HepG2 (cell line): ENCODE results near the gene TTPAL. TPM values are rescaled to one million over a fixed set of nuclear protein-coding genes. Genes with fewer than 3 reads are reported as not detected.

Source experiments
- ARNT2 ChIP-seq: sonication (generic); formaldehyde crosslinking; IDR thresholded peaks from 2 replicates; pipeline ENCODE4 v1.8.0; 2022; ENCODE audit warnings: mild to moderate bottlenecking, low read depth, missing genetic modification reagents, moderate library complexity
- ATAD3A ChIP-seq: sonication (generic); formaldehyde crosslinking; IDR thresholded peaks from 2 replicates; pipeline ENCODE4 v1.4.0; 2020; ENCODE audit warnings: missing genetic modification reagents
- DNMT3B ChIP-seq: conservative IDR thresholded peaks from 2 replicates; pipeline ENCODE4 v1.6.1; 2016; ENCODE audit warnings: missing biosample characterization, control low read depth
- MED8 ChIP-seq: sonication (generic); formaldehyde crosslinking; IDR thresholded peaks from 2 replicates; pipeline ENCODE4 v1.8.1; 2023; ENCODE audit warnings: mild to moderate bottlenecking, missing genetic modification reagents; ENCODE audit not compliant: insufficient replicate concordance
- MXD4 ChIP-seq: IDR thresholded peaks from 2 replicates; pipeline ENCODE4 v1.6.1; 2016; ENCODE audit warnings: mild to moderate bottlenecking, missing biosample characterization, missing genetic modification reagents
- NFATC3 ChIP-seq: sonication (generic); formaldehyde crosslinking; IDR thresholded peaks from 2 replicates; pipeline ENCODE4 v1.5.1; 2020; ENCODE audit warnings: mild to moderate bottlenecking, missing genetic modification reagents
- REXO4 ChIP-seq: sonication (generic); formaldehyde crosslinking; IDR thresholded peaks from 2 replicates; pipeline ENCODE4 v1.8.0; 2022; ENCODE audit warnings: missing genetic modification reagents, mild to moderate bottlenecking, borderline replicate concordance
- RFX5 ChIP-seq: IDR thresholded peaks from 2 replicates; pipeline ENCODE4 v1.6.1; 2011; ENCODE audit warnings: low read depth, low read length, improper control_type of control experiment
- SIX4 ChIP-seq: sonication (generic); formaldehyde crosslinking; IDR thresholded peaks from 2 replicates; pipeline ENCODE4 v1.4.0; 2020; ENCODE audit warnings: missing genetic modification reagents
- TBX3 ChIP-seq: fragments of 450-650 bp; IDR thresholded peaks from 2 replicates; pipeline ENCODE4 v1.6.1; 2017; ENCODE audit warnings: antibody characterized with exemption, mild to moderate bottlenecking, inconsistent platforms, borderline replicate concordance
- TP53 ChIP-seq: sonication (generic); formaldehyde crosslinking; conservative IDR thresholded peaks from 2 replicates; pipeline ENCODE4 v1.4.0; 2020; ENCODE audit warnings: missing genetic modification reagents
- ZFP62 ChIP-seq: sonication (generic); formaldehyde crosslinking; IDR thresholded peaks from 2 replicates; pipeline ENCODE4 v1.4.0; 2020; ENCODE audit warnings: missing genetic modification reagents
- ZFP90 ChIP-seq: sonication (generic); formaldehyde crosslinking; IDR thresholded peaks from 2 replicates; pipeline ENCODE4 v1.8.0; 2022; ENCODE audit warnings: missing genetic modification reagents, mild to moderate bottlenecking, inconsistent platforms, borderline replicate concordance
- ZNF10 ChIP-seq: sonication (generic); formaldehyde crosslinking; IDR thresholded peaks from 2 replicates; pipeline ENCODE4 v1.4.0; 2020; ENCODE audit warnings: mild to moderate bottlenecking, low read depth, missing genetic modification reagents, borderline replicate concordance
- ZNF230 ChIP-seq: sonication (generic); formaldehyde crosslinking; IDR thresholded peaks from 2 replicates; pipeline ENCODE4 v1.4.0; 2020; ENCODE audit warnings: mild to moderate bottlenecking, missing genetic modification reagents
- ZNF44 ChIP-seq: sonication (generic); formaldehyde crosslinking; IDR thresholded peaks from 2 replicates; pipeline ENCODE4 v1.5.1; 2020; ENCODE audit warnings: mild to moderate bottlenecking, missing genetic modification reagents
- ZNF550 ChIP-seq: sonication (generic); formaldehyde crosslinking; IDR thresholded peaks from 2 replicates; pipeline ENCODE4 v1.4.0; 2020; ENCODE audit warnings: mild to moderate bottlenecking, missing genetic modification reagents, borderline replicate concordance
- ZNF615 ChIP-seq: sonication (generic); formaldehyde crosslinking; IDR thresholded peaks from 2 replicates; pipeline ENCODE4 v1.5.0; 2020; ENCODE audit warnings: mild to moderate bottlenecking, missing genetic modification reagents, borderline replicate concordance
- ZNF672 ChIP-seq: sonication (generic); formaldehyde crosslinking; IDR thresholded peaks from 2 replicates; pipeline ENCODE4 v1.8.1; 2022; ENCODE audit warnings: missing genetic modification reagents
- ZNF775 ChIP-seq: sonication (generic); formaldehyde crosslinking; IDR thresholded peaks from 2 replicates; pipeline ENCODE4 v1.4.0; 2020; ENCODE audit warnings: missing genetic modification reagents, mild to moderate bottlenecking, moderate library complexity, borderline replicate concordance
- polyA plus RNA-seq, 8 experiments: library from polyadenylated mRNA; depleted of rRNA in 3 of 8; stranded (reverse) in 7 of 8; unstranded in 1 of 8; fragments of >200 nt; fragmentation: Illumina TruSeq in 4 of 8; extraction: Trizol in 4 of 8; gene quantifications; 2 replicates each; pipeline versions ENCODE4 v1.2.1 to v1.2.3, GENCODE V29; 2011 to 2016; ENCODE audit warnings: low read depth in 4 of 8, missing spikeins in 1 of 8, mixed read lengths in 1 of 8; ENCODE audit not compliant: insufficient read depth in 1 of 8
- total RNA-seq, 5 experiments: library from RNA; depleted of rRNA; stranded (reverse); fragments of >200 nt; fragmentation: Illumina TruSeq; extraction: Trizol; gene quantifications; 2 replicates each; pipeline ENCODE4 v1.2.3, GENCODE V29; 2016; ENCODE audit warnings: low read depth in 1 of 5
- TF ChIP-seq, protein P1 (sequence below): sonication (generic); formaldehyde crosslinking; IDR thresholded peaks from 2 replicates; pipeline ENCODE4 v1.4.0; 2020; ENCODE audit warnings: mild to moderate bottlenecking, missing genetic modification reagents
- TF ChIP-seq, protein P2 (sequence below): sonication (generic); formaldehyde crosslinking; IDR thresholded peaks from 2 replicates; pipeline ENCODE4 v1.9.0; 2022; ENCODE audit warnings: missing genetic modification reagents, mild to moderate bottlenecking, borderline replicate concordance
- TF ChIP-seq, protein P3 (sequence below): sonication (generic); formaldehyde crosslinking; IDR thresholded peaks from 2 replicates; pipeline ENCODE4 v1.5.0; 2020; ENCODE audit warnings: missing genetic modification reagents
- TF ChIP-seq, protein P4 (sequence below): IDR thresholded peaks from 2 replicates; pipeline ENCODE4 v1.6.1; 2012; ENCODE audit warnings: low read depth, low read length, improper control_type of control experiment

Gene TTPAL
- total and polyA plus RNA-seq, 2 of the 13 experiments (the other 11 are each of a cell fraction or from before 2014, with no cell fraction given) = 4.3 to 18.8 TPM

DNA sequence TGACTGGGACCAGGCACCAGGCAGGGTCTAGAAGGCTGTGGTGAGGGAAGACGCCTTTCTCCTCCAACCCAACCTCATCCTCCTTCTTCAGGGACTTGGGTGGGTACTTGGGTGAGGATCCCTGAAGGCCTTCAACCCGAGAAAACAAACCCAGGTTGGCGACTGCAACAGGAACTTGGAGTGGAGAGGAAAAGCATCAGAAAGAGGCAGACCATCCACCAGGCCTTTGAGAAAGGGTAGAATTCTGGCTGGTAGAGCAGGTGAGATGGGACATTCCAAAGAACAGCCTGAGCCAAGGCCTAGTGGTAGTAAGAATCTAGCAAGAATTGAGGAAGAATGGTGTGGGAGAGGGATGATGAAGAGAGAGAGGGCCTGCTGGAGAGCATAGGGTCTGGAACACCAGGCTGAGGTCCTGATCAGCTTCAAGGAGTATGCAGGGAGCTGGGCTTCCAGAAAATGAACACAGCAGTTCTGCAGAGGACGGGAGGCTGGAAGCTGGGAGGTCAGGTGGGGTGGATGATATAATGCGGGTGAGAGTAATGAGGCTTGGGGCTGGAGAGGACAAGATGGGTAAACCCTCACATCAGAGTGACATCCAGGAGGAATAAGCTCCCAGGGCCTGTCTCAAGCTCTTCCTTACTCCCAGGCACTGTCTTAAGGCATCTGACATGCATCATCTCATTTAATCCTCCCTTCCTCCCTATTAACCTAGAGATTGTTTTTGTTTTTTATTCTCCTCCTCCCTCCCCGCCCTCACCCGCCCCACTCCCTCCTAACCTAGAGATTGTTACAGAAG lies 45.2 kb upstream of the TTPAL start (continued):
- TF ChIP-seq, protein P1, sequence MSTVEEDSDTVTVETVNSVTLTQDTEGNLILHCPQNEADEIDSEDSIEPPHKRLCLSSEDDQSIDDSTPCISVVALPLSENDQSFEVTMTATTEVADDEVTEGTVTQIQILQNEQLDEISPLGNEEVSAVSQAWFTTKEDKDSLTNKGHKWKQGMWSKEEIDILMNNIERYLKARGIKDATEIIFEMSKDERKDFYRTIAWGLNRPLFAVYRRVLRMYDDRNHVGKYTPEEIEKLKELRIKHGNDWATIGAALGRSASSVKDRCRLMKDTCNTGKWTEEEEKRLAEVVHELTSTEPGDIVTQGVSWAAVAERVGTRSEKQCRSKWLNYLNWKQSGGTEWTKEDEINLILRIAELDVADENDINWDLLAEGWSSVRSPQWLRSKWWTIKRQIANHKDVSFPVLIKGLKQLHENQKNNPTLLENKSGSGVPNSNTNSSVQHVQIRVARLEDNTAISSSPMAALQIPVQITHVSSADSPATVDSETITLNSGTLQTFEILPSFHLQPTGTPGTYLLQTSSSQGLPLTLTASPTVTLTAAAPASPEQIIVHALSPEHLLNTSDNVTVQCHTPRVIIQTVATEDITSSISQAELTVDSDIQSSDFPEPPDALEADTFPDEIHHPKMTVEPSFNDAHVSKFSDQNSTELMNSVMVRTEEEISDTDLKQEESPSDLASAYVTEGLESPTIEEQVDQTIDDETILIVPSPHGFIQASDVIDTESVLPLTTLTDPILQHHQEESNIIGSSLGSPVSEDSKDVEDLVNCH (CRISPR knock-in tag) = no peak
- TF ChIP-seq MXD4 (CRISPR knock-in tag) (no peak), ZNF615 (CRISPR knock-in tag) (no peak), ZNF672 (CRISPR knock-in tag) (peak; percentile 74; the same call in 1 of the 2 replicates), ZNF44 (CRISPR knock-in tag) (no peak), MED8 (CRISPR knock-in tag) (no peak), RFX5 (no peak), REXO4 (CRISPR knock-in tag) (no peak), ZNF550 (CRISPR knock-in tag) (no peak), ZFP90 (CRISPR knock-in tag) (no peak), TBX3 (no peak), ARNT2 (0 out of 2 replicates have a peak, but pooled peaks have one; percentile 17), TP53 (CRISPR knock-in tag) (no peak), ATAD3A (CRISPR knock-in tag) (no peak), NFATC3 (no peak), DNMT3B (CRISPR knock-in tag) (no peak), ZNF230 (no peak; the same call in none of the 2 replicates), SIX4 (CRISPR knock-in tag) (no peak), ZNF10 (CRISPR knock-in tag) (no peak), ZFP62 (no peak), ZNF775 (no peak)
- TF ChIP-seq, protein P2, sequence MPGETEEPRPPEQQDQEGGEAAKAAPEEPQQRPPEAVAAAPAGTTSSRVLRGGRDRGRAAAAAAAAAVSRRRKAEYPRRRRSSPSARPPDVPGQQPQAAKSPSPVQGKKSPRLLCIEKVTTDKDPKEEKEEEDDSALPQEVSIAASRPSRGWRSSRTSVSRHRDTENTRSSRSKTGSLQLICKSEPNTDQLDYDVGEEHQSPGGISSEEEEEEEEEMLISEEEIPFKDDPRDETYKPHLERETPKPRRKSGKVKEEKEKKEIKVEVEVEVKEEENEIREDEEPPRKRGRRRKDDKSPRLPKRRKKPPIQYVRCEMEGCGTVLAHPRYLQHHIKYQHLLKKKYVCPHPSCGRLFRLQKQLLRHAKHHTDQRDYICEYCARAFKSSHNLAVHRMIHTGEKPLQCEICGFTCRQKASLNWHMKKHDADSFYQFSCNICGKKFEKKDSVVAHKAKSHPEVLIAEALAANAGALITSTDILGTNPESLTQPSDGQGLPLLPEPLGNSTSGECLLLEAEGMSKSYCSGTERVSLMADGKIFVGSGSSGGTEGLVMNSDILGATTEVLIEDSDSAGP (CRISPR knock-in tag) = peak; percentile 24; the same call in 1 of the 2 replicates
- TF ChIP-seq, protein P3, sequence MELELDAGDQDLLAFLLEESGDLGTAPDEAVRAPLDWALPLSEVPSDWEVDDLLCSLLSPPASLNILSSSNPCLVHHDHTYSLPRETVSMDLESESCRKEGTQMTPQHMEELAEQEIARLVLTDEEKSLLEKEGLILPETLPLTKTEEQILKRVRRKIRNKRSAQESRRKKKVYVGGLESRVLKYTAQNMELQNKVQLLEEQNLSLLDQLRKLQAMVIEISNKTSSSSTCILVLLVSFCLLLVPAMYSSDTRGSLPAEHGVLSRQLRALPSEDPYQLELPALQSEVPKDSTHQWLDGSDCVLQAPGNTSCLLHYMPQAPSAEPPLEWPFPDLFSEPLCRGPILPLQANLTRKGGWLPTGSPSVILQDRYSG (CRISPR knock-in tag) = no peak
- TF ChIP-seq, protein P4, sequence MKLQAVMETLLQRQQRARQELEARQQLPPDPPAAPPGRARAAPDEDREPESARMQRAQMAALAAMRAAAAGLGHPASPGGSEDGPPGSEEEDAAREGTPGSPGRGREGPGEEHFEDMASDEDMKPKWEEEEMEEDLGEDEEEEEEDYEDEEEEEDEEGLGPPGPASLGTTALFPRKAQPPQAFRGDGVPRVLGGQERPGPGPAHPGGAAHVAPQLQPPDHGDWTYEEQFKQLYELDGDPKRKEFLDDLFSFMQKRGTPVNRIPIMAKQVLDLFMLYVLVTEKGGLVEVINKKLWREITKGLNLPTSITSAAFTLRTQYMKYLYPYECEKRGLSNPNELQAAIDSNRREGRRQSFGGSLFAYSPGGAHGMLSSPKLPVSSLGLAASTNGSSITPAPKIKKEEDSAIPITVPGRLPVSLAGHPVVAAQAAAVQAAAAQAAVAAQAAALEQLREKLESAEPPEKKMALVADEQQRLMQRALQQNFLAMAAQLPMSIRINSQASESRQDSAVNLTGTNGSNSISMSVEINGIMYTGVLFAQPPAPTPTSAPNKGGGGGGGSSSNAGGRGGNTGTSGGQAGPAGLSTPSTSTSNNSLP = no peak
